ENCODE data around the gene GOLT1A. TPM values are rescaled to one million over a fixed set of nuclear protein-coding genes. Genes with fewer than 3 reads are reported as not detected.
"Not testable (repeated sequence)": the region's sequence is repeated elsewhere in the genome, so short reads cannot be mapped to it uniquely, and the experiment has no call there.

GOLT1A gene
- polyA plus RNA-seq, 3 donors: not detected

- H3K27me3 ChIP-seq (ENCODE audit: control insufficient read depth in 2 of 2, insufficient read depth in 2 of 2, low read length in 2 of 2); H3K9me3 Mint-ChIP-seq; H3K4me1 ChIP-seq (ENCODE audit: control insufficient read depth in 1 of 2, insufficient read depth in 2 of 2, low read length in 2 of 2); H3K9ac ChIP-seq (ENCODE audit: insufficient read depth, low read length, poor library complexity, severe bottlenecking); H3K36me3 Mint-ChIP-seq; H3K27ac Mint-ChIP-seq; DNase-seq; H3K9me3 ChIP-seq (replicated peaks in 1 of 2; ENCODE audit: control insufficient read depth in 1 of 2, insufficient read depth in 1 of 2, low read length in 2 of 2); H3K36me3 ChIP-seq (replicated peaks in 1 of 2; ENCODE audit: control insufficient read depth in 1 of 2, insufficient read depth in 2 of 2, low read length in 2 of 2); H3K4me2 ChIP-seq (replicated peaks; ENCODE audit: extremely low read depth, low read length, poor library complexity, severe bottlenecking); H3K4me1 Mint-ChIP-seq; H2AFZ ChIP-seq (ENCODE audit: insufficient read depth, low read depth, low read length, poor library complexity, severe bottlenecking); H3K4me3 Mint-ChIP-seq; H3K27ac ChIP-seq (ENCODE audit: low read depth in 1 of 2, low read length in 2 of 2); H3K27me3 Mint-ChIP-seq (ENCODE audit: low read depth in 3 of 3); H3K4me3 ChIP-seq (replicated peaks in 1 of 3; ENCODE audit: low read depth in 2 of 3, low read length in 3 of 3); intact Hi-C loops (cut with micrococcal nuclease); H4K20me1 ChIP-seq (ENCODE audit: insufficient read depth, low read length); H3K79me2 ChIP-seq (ENCODE audit: insufficient read depth, low read length): not testable (repeated sequence)
- 100% methylated on average over 1 of the region's 2 CpGs for WGBS (ENCODE audit: insufficient coverage)
Measured at GRCh38 chr1:204238520-204238919, 24.7 kb upstream of the GOLT1A start.

DNA sequence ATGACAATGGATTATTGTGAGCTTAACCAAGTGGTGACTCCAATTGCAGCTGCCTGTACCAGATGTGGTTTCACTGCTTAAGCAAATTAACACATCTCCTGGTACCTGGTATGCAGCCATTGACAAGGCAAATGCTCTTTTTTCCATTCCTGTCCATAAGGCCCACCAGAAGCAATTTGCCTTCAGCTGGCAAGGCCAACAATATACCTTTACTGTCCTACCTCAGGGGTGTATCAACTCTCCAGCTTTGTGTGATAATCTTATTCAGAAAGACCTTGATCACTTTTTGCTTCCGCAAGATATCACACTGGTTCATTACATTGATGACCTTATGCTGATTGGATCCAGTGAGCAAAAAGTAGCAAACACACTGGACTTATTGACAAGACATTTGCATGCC is 23.7 kb upstream of the GOLT1A start:
- H3K4me3 Mint-ChIP-seq; DNase-seq; H3K4me1 ChIP-seq (ENCODE audit: control insufficient read depth in 1 of 2, insufficient read depth in 2 of 2, low read length in 2 of 2); H3K27ac ChIP-seq (ENCODE audit: low read depth in 1 of 2, low read length in 2 of 2); H3K9me3 Mint-ChIP-seq; H3K27me3 ChIP-seq (ENCODE audit: control insufficient read depth in 2 of 2, insufficient read depth in 2 of 2, low read length in 2 of 2); H4K20me1 ChIP-seq (ENCODE audit: insufficient read depth, low read length); H3K4me1 Mint-ChIP-seq; H3K9me3 ChIP-seq (replicated peaks in 1 of 2; ENCODE audit: control insufficient read depth in 1 of 2, insufficient read depth in 1 of 2, low read length in 2 of 2); H3K9ac ChIP-seq (ENCODE audit: insufficient read depth, low read length, poor library complexity, severe bottlenecking); H3K79me2 ChIP-seq (ENCODE audit: insufficient read depth, low read length); H3K4me2 ChIP-seq (replicated peaks; ENCODE audit: extremely low read depth, low read length, poor library complexity, severe bottlenecking); H3K27me3 Mint-ChIP-seq (ENCODE audit: low read depth in 3 of 3); intact Hi-C loops (cut with micrococcal nuclease); H2AFZ ChIP-seq (ENCODE audit: insufficient read depth, low read depth, low read length, poor library complexity, severe bottlenecking); H3K36me3 ChIP-seq (replicated peaks in 1 of 2; ENCODE audit: control insufficient read depth in 1 of 2, insufficient read depth in 2 of 2, low read length in 2 of 2); H3K27ac Mint-ChIP-seq; H3K4me3 ChIP-seq (replicated peaks in 1 of 3; ENCODE audit: low read depth in 2 of 3, low read length in 3 of 3); H3K36me3 Mint-ChIP-seq: not testable (repeated sequence)
- WGBS (ENCODE audit: insufficient coverage): 100% methylated on average over 1 of the region's 1 CpG

- H3K27ac Mint-ChIP-seq: no peak overlapping the region
- Histone ChIP-seq H3K27ac (ENCODE audit: low read depth in 1 of 2, low read length in 2 of 2) (no peak overlapping the region), H3K79me2 (ENCODE audit: insufficient read depth, low read length) (no peaks in the 10 kb centered on the region), H3K4me1 (ENCODE audit: control insufficient read depth in 1 of 2, insufficient read depth in 2 of 2, low read length in 2 of 2) (no peaks in the 10 kb centered on the region), H2AFZ (ENCODE audit: insufficient read depth, low read depth, low read length, poor library complexity, severe bottlenecking) (no peak overlapping the region), H3K36me3 (replicated peaks in 1 of 2; ENCODE audit: control insufficient read depth in 1 of 2, insufficient read depth in 2 of 2, low read length in 2 of 2) (no peaks in the 10 kb centered on the region), H3K4me3 (replicated peaks in 1 of 3; ENCODE audit: low read depth in 2 of 3, low read length in 3 of 3) (no peak overlapping the region), H3K9ac (ENCODE audit: insufficient read depth, low read length, poor library complexity, severe bottlenecking) (no peak overlapping the region), H3K27me3 (ENCODE audit: control insufficient read depth in 2 of 2, insufficient read depth in 2 of 2, low read length in 2 of 2) (no peaks in the 10 kb centered on the region), H3K4me2 (replicated peaks; ENCODE audit: extremely low read depth, low read length, poor library complexity, severe bottlenecking) (no peak overlapping the region), H3K9me3 (replicated peaks in 1 of 2; ENCODE audit: control insufficient read depth in 1 of 2, insufficient read depth in 1 of 2, low read length in 2 of 2) (no peaks in the 10 kb centered on the region), H4K20me1 (ENCODE audit: insufficient read depth, low read length) (no peaks in the 10 kb centered on the region)
- intact Hi-C loops (cut with micrococcal nuclease): no loop called here
- peaks cover 0 to 5% (median 5%) of the 10 kb centered on the region in 3 donors for H3K27me3 Mint-ChIP-seq (ENCODE audit: low read depth in 3 of 3)
- no peaks in the 10 kb centered on the region for H3K4me1 Mint-ChIP-seq
- H3K36me3 Mint-ChIP-seq: no peaks in the 10 kb centered on the region
- no peak for TF ChIP-seq CTCF (IDR thresholded peaks at IDR 0.05)
- no peak overlapping the region for H3K4me3 Mint-ChIP-seq
- no peak for DNase-seq
- H3K9me3 Mint-ChIP-seq: peaks cover 0 to 4% (median 0%) of the 10 kb centered on the region in 7 donors
Measured at GRCh38 chr1:204232526-204232925, 18.7 kb upstream of the GOLT1A start.
